ENCODE results near the gene TTC7B.

Gene TTC7B

DNA sequence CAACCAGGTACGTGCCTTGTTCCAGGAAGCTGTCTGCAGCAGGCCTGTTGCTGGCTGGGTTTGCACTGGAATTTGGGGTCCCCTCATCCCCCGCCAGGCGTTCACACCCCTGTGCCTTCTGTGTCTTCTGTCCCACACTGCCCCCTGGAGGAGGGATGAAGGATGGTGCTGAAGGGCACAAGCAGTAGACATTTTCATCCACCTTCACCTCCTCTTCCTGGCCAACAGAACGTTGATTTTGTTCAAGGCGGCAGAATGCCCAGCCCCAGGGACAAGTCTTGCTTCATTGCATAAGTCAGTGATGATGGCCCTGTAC lies 297.3 kb downstream of the TTC7B start:
- TF ChIP-seq CTCF (IDR thresholded peaks at IDR 0.05; ENCODE audit: low read depth, low read length), result peak; percentile 57
- H3K4me3 ChIP-seq (replicated peaks in 1 of 2; ENCODE audit: low read depth in 2 of 2, low read length in 2 of 2), result no peak overlapping the region
- peak; percentile 41 to 42 for DNase-seq (ENCODE audit: low read depth in 2 of 2)

DNA sequence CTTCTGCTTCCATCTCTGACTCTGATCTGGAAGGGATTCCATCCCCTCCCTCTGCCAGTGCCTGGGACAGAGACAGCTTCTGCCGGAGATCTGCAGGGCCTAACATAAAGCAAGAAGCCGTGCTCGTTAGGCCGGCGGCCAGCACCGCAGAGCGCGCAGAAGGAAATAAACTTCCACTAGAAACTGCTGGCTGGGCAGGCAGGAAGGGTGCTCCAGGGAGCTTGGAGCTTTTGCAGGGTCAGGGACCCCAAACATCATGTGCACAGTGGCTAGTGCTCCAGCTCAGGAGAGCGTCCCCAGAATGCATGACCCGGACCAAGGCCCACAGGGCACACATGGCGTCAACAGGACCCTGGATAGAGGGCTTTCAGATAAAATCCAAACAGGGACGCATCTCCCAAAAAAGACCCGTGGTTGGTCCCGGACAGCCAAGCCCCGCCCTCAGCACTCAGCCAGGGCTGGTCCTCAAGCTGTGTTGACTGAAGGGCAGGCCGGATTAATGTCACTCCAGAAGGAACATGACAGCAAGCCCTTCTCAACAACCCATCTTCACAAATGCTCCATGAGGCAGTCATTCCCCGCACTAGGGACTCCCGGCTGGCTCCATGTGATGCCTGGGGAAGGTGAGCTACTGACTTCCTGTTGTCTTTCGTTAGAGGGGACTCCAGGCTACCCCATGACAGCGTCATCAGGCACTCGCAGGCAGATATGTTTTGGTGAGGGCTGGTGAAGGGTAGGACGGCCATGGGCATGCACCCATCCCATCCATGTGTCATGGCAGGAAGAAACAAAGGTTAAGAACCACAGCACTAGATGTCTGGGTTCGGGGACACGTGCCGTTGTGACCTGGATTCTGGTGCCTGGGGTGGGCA lies 297.9 kb downstream of the TTC7B start:
- no peak for TF ChIP-seq CTCF (IDR thresholded peaks at IDR 0.05; ENCODE audit: low read depth, low read length)
- H3K4me3 ChIP-seq (replicated peaks in 1 of 2; ENCODE audit: low read depth in 2 of 2, low read length in 2 of 2), result no peak overlapping the region
- DNase-seq (ENCODE audit: low read depth in 2 of 2), result no peak

GRCh38 chr14:90517076-90517841 lies 299.0 kb downstream of the TTC7B start:
- TF ChIP-seq CTCF (IDR thresholded peaks at IDR 0.05; ENCODE audit: low read depth, low read length), result no peak
- no peak overlapping the region for H3K4me3 ChIP-seq (replicated peaks in 1 of 2; ENCODE audit: low read depth in 2 of 2, low read length in 2 of 2)

GRCh38 chr14:90514566-90514965 lies 301.7 kb downstream of the TTC7B start:
- no peak for TF ChIP-seq CTCF (IDR thresholded peaks at IDR 0.05; ENCODE audit: low read depth, low read length)
- H3K4me3 ChIP-seq (replicated peaks in 1 of 2; ENCODE audit: low read depth in 2 of 2, low read length in 2 of 2), result no peak overlapping the region
- DNase-seq (ENCODE audit: low read depth in 2 of 2), result no peak

More at GRCh38 chr14:90517076-90517841, 299.0 kb downstream of the TTC7B start:
- DNase-seq (ENCODE audit: low read depth in 2 of 2), result no peak

- TF ChIP-seq CTCF (IDR thresholded peaks at IDR 0.05; ENCODE audit: low read depth, low read length), result no peak
- no peak overlapping the region for H3K4me3 ChIP-seq (replicated peaks in 1 of 2; ENCODE audit: low read depth in 2 of 2, low read length in 2 of 2)
- DNase-seq (ENCODE audit: low read depth in 2 of 2), result no peak
Observed at GRCh38 chr14:90514015-90514398, 302.2 kb downstream of the TTC7B start.

DNA sequence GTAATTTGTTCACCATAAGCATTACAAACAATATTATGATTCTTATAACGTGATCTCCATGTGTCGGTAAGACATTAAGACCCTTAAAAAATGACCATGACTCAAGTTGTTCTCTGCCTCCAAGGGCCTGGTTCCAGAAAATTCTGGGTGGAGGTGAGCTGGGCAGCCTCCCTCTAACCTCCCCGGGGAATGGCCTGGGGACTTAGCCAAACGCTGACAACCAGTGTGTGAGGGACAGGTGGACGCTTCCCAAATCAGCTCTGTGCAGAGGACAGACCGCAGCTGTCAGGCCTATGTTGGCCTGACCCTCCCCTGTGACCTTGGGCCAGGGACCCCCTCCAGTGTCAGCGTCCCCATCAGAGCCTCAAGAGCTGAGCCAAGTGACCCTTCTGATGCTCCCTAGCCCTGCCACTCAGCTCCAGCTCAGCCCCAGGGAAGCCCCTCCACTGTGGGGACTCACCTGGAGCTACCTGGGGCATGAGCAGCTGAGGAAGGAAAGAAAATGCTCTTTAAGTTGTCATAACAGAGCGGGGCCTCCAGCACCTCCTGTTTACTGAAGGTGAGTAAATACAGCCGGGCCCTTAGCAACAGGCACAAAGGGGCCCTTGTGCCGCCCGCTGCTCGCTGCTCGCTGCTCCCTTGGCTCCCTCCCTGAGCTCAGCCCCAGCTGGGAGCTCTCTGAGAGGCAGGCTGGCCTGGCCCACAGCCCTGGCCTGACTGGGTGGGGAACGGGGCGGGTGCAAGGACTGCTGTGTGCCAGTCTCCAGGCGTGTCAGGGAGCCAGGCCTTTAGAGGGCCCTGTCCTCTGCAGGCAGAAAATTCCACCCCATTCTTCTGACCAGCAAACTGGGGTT lies 302.8 kb downstream of the TTC7B start:
- no peak for TF ChIP-seq CTCF (IDR thresholded peaks at IDR 0.05; ENCODE audit: low read depth, low read length)
- no peak overlapping the region for H3K4me3 ChIP-seq (replicated peaks in 1 of 2; ENCODE audit: low read depth in 2 of 2, low read length in 2 of 2)
- peak in 1 of 2 donors; percentile 75 for DNase-seq (ENCODE audit: low read depth in 2 of 2)
